Measurements from ENCODE around the gene ALKBH3.

Gene ALKBH3

DNA sequence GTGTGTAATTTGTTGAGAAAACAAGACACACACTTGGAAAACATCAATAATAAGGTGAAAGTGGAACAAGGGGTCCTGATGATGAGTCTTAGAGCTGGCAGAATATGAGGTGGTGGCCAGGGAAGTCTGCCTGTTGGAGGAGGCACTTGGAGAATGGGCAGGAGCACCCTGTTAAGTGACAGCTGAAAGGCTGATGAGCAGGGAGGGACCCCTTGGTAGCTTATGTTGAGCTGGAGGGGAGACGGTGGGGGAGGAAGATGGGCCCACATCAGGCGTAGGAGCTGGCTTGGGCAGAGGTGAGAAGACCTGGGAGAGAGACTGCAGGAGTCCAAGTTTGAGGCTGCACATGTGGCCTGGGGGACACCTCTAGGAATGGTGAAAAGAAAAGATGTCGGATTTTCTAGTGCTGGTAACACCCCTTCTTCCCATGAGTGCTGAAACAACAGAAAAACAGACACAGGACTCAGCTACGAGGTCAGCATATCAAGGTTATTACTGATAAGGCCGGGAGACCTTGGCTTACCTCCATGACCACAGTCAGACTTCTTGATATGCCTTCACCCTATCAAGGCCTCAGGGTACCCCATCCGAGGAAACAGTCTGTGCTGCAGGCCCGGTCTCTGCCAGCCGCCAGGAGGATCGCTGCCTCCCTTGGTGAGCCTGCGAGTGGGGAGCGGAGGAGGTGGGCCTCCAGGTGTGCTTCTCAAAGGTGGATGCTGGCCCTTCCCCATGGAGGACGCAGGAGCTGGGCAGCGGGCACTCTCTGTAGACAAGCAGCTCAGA lies 47.5 kb downstream of the ALKBH3 start:
- H3K9me3 ChIP-seq (ENCODE audit: low read length) = no peaks in the 10 kb centered on the region
- H3K27me3 ChIP-seq (ENCODE audit: insufficient read depth, low read length) = no peaks in the 10 kb centered on the region
- H2AFZ ChIP-seq (ENCODE audit: low read depth, low read length) = no peak overlapping the region
- no peaks in the 10 kb centered on the region for H3K36me3 ChIP-seq (ENCODE audit: insufficient read depth, low read length)
- no peak overlapping the region for H3K4me3 ChIP-seq (ENCODE audit: low read length)
- peaks cover 22% of the 10 kb centered on the region for H3K4me1 ChIP-seq (ENCODE audit: insufficient read depth, low read length)

DNA sequence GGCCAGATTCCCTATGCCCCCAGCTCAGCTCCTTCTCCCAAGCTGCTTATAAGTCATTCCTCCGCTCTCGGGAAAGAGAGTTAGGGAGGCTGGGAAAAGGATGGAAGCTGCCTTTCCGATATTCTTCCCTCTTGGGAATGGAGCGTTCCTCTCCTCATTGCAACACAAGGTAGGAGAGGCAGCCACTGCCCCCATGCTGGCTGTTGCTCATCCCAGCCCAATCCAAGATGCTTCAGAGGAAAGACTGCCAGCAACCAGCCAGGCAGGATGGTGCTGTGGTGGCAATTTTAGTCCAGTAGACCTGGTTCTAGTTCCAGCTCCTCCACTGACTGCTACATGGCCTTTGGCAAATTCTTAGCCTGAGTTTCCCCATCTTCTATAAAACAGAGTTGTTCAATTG lies 48.1 kb downstream of the ALKBH3 start:
- Histone ChIP-seq H3K27me3 (ENCODE audit: insufficient read depth, low read length) (no peaks in the 10 kb centered on the region), H3K36me3 (ENCODE audit: insufficient read depth, low read length) (no peaks in the 10 kb centered on the region), H3K4me1 (ENCODE audit: insufficient read depth, low read length) (peaks cover 22% of the 10 kb centered on the region), H2AFZ (ENCODE audit: low read depth, low read length) (no peak overlapping the region), H3K4me3 (ENCODE audit: low read length) (no peak overlapping the region), H3K9me3 (ENCODE audit: low read length) (no peaks in the 10 kb centered on the region)

DNA sequence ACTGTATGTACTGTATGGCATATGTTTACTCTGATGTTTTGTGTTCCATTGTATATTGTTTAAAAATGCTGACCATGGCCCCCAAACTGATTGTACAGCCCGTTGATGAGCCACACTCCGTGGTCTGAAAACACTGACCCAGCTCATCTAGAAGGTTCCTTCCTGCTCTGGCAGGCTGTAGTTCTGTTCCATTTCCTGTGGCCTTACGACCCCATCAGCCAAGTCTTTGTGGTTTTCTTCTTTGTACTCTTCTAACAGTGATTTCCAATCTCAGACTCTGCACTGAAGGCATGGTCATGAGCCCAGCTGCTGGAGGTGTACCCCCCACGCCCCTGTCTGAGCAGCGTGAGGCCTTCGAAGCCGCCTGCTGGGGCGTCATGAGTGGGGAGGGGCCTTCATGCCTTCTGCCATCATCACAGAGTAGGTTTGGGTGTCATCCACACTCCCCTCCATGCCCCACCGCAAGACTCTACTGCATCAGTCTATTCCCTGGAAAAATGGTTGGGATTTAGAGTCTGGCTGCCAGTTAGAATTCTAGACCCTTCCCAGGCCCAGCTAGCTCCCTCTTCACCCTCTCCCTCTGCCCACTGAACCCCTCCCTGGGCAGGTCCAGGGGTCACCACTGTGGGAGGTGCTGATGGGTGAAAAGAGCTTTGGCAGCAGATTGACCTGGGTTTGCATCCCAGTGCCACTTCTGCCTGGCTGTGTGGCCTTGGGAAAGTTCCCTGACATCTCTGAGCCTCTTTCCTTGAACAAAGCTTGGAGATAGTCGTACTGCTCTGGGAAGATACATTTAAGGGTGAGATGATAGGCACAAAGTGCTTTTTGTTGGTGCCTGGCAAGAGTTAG lies 50.5 kb downstream of the ALKBH3 start:
- Histone ChIP-seq H3K36me3 (ENCODE audit: insufficient read depth, low read length) (no peaks in the 10 kb centered on the region), H2AFZ (ENCODE audit: low read depth, low read length) (no peak overlapping the region), H3K4me1 (ENCODE audit: insufficient read depth, low read length) (peaks cover 22% of the 10 kb centered on the region), H3K27me3 (ENCODE audit: insufficient read depth, low read length) (peaks cover 3% of the 10 kb centered on the region), H3K4me3 (ENCODE audit: low read length) (no peak overlapping the region), H3K9me3 (ENCODE audit: low read length) (no peaks in the 10 kb centered on the region)

DNA sequence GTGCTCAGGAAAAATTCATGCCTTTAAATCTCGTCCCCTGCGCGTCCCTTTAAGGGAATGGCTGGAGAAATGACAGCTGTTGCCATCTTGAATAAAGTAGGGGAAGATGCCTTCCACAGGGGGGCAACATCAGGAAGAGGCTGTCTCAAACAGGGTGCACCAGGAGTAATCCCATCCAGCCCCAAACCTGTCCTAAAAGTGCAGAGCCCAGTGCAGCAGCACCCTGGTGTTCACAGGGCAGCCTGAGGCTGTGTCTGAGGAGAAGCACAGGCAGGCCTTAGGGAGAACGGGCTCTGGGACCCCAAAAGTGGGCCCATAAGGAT lies 51.0 kb downstream of the ALKBH3 start:
- Histone ChIP-seq H3K4me1 (ENCODE audit: insufficient read depth, low read length) (peaks cover 22% of the 10 kb centered on the region), H3K9me3 (ENCODE audit: low read length) (no peaks in the 10 kb centered on the region), H3K36me3 (ENCODE audit: insufficient read depth, low read length) (no peaks in the 10 kb centered on the region), H3K27me3 (ENCODE audit: insufficient read depth, low read length) (peaks cover 4% of the 10 kb centered on the region), H2AFZ (ENCODE audit: low read depth, low read length) (no peak overlapping the region), H3K4me3 (ENCODE audit: low read length) (no peak overlapping the region)

DNA sequence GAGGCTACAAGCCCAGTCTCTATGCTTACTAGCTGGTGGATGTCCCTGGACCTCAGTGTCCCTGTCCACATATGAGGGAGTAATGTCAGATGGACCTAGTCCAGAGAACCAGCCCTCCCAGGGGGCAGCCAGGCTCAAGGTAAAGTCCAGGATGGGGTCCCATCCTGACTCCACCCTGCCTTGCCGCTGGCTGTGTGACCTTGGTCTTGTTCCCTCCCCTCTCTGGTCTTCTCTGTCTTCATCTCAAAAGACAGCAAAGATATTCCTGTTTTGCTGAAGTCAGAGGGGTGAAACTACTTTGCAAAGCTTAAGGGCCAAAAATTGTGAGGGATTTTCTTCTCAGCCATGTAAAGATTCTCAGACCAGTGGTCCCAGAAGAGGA lies 52.6 kb downstream of the ALKBH3 start:
- Histone ChIP-seq H3K4me3 (ENCODE audit: low read length) (no peak overlapping the region), H3K36me3 (ENCODE audit: insufficient read depth, low read length) (no peaks in the 10 kb centered on the region), H3K27me3 (ENCODE audit: insufficient read depth, low read length) (peaks cover 15% of the 10 kb centered on the region), H3K4me1 (ENCODE audit: insufficient read depth, low read length) (peaks cover 22% of the 10 kb centered on the region), H2AFZ (ENCODE audit: low read depth, low read length) (no peak overlapping the region), H3K9me3 (ENCODE audit: low read length) (no peaks in the 10 kb centered on the region)

DNA sequence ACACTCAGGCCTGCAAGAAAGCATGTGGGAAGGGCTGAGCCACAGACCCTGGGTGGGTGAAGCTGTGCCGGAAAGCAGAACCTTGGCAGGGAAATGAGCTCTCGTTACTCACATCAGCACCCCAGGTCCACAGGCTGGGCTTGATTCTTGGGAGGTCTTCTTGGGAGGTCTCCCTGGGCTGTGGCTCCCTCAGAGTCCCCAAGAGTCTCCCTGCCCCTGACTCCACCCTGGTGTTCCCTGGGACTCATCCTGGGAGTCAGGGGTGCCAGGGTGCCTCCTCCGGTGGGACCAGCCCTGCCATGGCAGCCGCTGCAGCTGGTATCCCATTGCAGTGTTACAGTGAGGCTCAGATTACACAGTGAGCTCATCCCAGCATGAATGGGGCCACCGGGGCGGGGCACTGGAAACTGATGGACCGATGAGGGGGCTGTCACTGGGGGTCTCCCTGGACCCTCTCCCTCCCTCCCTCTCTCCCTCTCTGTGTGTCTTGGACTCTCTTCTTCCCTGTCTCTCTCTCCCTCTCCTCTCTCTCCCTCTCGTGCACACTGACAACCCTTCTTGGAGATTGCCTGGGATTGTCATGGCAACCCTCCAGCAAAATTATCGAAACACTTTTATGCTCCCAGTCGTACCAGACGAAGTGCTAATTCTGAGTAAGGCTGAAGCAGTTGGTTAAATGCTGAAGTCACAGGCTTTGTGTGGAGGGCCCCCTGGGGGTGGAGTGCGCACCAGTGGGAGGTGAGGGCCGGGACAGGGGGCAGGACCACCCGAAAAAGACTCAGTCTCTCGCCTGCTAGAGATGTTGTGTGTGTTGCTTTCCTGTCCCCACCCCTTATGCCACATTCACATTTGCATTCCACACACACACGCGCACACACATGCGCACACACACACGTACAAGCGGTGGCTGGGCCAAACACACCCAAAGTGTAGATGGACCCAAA lies 53.2 kb downstream of the ALKBH3 start:
- Histone ChIP-seq H3K9me3 (ENCODE audit: low read length) (no peaks in the 10 kb centered on the region), H3K4me1 (ENCODE audit: insufficient read depth, low read length) (peaks cover 22% of the 10 kb centered on the region), H3K36me3 (ENCODE audit: insufficient read depth, low read length) (no peaks in the 10 kb centered on the region), H3K4me3 (ENCODE audit: low read length) (peak overlapping the region; percentile 2), H3K27me3 (ENCODE audit: insufficient read depth, low read length) (peaks cover 15% of the 10 kb centered on the region), H2AFZ (ENCODE audit: low read depth, low read length) (no peak overlapping the region)

DNA sequence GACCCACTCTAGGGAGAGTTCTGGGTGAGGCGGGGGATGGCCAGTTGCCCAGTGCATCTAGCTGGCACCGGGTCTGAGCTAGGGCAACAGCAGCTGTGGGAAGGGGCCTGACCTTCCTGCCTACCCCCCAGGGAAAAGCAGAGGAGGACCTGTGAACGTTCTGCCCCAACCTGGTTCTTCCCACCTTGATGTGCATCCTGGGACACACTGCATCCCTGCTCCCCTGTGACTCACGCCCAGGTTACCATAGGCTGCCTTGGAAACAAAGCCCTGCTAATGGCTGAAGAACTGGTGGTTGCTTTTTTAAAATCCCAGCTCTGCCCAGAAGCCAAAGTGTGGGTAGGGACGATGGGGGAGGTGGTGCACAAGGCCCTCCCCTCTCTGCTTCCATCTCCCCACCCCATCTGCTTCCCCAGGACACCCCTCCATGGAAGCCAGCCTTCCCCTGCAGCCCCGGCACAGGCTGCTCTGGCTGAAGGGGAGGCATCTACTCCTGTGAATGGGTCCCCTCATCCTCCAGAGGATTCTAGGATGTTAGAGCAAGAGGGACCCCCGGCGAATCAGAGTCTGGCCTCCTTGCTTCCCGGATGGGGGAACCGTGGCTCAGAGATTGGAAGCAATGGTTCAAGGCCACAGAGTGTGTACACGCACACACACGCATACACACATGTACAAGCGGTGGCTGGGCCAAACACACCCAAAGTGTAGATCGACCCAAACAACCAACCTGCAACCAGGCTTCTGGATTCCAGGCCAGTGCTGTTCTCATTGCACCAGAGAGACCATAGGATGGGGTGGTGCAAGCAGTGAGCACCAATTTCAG lies 54.2 kb downstream of the ALKBH3 start:
- peaks cover 22% of the 10 kb centered on the region for H3K4me1 ChIP-seq (ENCODE audit: insufficient read depth, low read length)
- H3K4me3 ChIP-seq (ENCODE audit: low read length) = no peak overlapping the region
- H3K36me3 ChIP-seq (ENCODE audit: insufficient read depth, low read length) = no peaks in the 10 kb centered on the region
- H2AFZ ChIP-seq (ENCODE audit: low read depth, low read length) = no peak overlapping the region
- peaks cover 15% of the 10 kb centered on the region for H3K27me3 ChIP-seq (ENCODE audit: insufficient read depth, low read length)
- H3K9me3 ChIP-seq (ENCODE audit: low read length) = no peaks in the 10 kb centered on the region

DNA sequence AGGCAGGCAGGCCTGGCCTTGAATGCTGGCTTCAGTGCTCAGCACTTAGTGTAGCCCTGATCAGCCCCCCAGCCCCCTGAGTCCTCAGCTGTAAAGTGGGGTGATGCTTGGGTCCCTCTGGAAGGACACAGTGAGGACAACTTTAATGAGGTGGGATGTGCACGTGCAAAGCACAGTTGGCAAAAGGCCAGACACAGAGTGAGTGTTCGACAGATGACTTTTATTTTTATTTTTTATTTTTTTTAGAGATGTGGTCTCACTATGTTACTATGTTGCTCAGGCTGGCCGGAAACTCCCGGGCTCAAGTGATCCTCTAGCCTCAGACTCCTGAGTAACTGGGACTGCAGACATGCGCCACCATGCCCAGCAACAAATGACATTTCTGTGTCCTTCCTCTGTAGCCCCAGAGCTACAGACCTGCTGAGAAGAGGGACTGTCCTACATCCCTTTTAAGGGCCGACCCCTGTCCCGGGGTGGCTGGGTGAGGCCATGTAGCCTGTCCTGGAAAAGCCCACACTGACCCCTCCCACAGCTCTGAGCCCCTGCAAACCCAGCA lies 54.9 kb downstream of the ALKBH3 start:
- H2AFZ ChIP-seq (ENCODE audit: low read depth, low read length) = no peak overlapping the region
- H3K4me3 ChIP-seq (ENCODE audit: low read length) = no peak overlapping the region
- H3K36me3 ChIP-seq (ENCODE audit: insufficient read depth, low read length) = no peaks in the 10 kb centered on the region
- H3K4me1 ChIP-seq (ENCODE audit: insufficient read depth, low read length) = peaks cover 22% of the 10 kb centered on the region
- peaks cover 16% of the 10 kb centered on the region for H3K27me3 ChIP-seq (ENCODE audit: insufficient read depth, low read length)
- H3K9me3 ChIP-seq (ENCODE audit: low read length) = no peaks in the 10 kb centered on the region

DNA sequence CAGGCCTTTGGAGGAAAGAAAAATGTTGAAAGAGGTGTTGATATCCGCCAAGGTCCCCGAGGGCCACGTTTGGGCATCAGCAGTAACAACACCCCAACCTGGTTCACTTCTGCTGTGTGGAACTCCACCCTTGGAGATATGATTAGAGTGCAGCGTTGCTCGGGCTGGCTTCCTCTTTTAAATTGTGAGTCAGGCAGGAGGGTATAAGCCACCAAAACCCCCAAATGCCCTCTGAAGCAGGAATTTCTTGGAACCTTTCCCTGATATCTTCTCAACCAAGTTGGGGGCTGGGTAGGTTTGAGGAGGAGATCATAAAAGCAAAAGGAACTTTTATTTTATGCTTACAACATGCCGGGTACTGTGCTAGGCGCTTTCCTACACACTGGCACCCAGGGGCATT lies 55.4 kb downstream of the ALKBH3 start:
- Histone ChIP-seq H3K4me3 (ENCODE audit: low read length) (no peak overlapping the region), H3K36me3 (ENCODE audit: insufficient read depth, low read length) (no peaks in the 10 kb centered on the region), H3K4me1 (ENCODE audit: insufficient read depth, low read length) (peaks cover 17% of the 10 kb centered on the region), H3K27me3 (ENCODE audit: insufficient read depth, low read length) (peaks cover 21% of the 10 kb centered on the region), H2AFZ (ENCODE audit: low read depth, low read length) (no peak overlapping the region), H3K9me3 (ENCODE audit: low read length) (no peaks in the 10 kb centered on the region)

DNA sequence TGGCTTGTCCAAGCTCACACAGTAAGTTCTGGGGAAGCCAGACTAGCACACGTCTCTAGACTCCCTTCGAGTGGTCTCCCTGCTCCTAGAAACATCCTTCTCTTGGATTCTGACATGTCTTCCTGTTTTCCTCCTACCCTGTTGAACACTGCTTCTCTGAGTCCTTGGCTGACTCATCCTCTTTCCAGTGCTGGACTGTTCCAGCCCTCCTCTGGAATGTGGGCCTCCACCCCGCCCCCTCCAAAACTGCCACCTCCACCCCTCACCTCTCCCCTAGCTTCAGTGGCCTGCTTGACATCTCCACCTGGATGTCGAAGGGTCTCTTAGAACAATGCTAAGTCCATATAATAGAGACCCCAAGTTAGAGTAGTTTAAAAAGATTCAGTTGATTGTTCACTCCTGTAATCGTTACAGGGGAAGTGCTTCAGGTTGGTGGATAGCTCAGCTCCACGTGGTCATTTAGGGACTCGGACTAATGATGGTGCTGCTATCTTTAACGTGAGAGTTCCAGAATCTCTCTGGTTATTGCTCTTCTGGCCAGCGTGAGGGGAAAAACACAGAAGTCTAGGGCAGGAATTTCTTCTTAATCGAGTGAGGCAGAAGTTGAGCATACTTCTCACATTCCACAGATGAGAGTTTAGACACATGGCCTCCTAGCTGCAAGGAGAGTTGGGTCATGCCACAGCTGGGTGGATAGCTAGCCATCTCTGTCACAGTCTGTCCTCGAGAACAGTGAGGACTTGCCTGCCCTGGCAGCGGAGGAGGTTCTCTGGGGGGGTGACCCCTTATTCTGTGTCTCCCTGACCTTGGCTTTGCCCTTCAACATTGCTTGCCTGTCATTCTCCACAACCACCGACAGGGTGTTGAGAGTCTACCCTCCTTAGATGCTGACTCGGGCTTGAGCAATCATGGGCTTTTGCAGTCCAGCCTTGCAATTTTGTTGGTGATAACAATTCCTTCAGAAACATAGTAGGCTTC lies 57.1 kb downstream of the ALKBH3 start:
- no peak overlapping the region for H2AFZ ChIP-seq (ENCODE audit: low read depth, low read length)
- H3K4me3 ChIP-seq (ENCODE audit: low read length) = no peak overlapping the region
- H3K9me3 ChIP-seq (ENCODE audit: low read length) = no peaks in the 10 kb centered on the region
- no peaks in the 10 kb centered on the region for H3K36me3 ChIP-seq (ENCODE audit: insufficient read depth, low read length)
- H3K4me1 ChIP-seq (ENCODE audit: insufficient read depth, low read length) = peaks cover 19% of the 10 kb centered on the region
- H3K27me3 ChIP-seq (ENCODE audit: insufficient read depth, low read length) = peaks cover 30% of the 10 kb centered on the region

DNA sequence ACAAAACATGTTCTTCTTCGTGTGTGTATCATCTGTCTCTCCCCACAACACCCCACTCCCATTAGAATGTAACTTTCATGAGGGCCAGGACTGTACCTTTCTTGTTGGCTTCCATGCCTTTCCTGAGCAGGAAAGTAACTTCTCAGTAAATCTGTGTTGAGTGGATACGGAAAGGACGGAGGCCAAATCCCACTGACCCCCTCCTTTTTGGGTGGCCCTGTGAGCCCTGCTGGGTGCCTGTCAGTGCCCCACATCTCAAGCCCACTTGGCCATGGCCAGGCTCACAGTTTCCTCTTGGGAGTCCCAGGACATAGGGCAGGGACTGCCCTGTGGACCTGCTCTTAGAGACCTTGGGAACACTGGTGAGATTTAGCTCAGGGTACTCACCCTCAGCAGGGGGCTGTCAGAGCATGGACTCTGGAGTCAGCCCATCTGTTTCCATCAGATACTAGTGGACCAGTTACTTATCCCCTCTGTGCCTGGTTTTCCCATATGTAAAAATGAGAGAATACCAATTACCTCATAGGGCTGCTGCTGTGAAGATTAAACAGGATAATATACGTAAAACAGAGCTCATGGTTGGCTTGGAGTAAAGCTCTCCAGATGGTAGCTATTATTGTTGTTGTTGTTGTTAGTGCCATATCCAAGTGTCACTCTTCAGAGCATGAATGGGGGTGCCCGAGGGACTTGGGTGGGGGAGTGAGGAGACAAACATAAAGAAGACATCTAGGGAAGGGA lies 60.8 kb downstream of the ALKBH3 start:
- Histone ChIP-seq H3K36me3 (ENCODE audit: insufficient read depth, low read length) (no peaks in the 10 kb centered on the region), H2AFZ (ENCODE audit: low read depth, low read length) (peak overlapping the region; percentile 85), H3K4me1 (ENCODE audit: insufficient read depth, low read length) (peaks cover 18% of the 10 kb centered on the region), H3K9me3 (ENCODE audit: low read length) (no peaks in the 10 kb centered on the region), H3K4me3 (ENCODE audit: low read length) (peak overlapping the region; percentile 47), H3K27me3 (ENCODE audit: insufficient read depth, low read length) (peaks cover 58% of the 10 kb centered on the region)
